HCT116 (cell line): ENCODE results near the gene KRTAP9-7. TPM values are rescaled to one million over a fixed set of nuclear protein-coding genes. Genes with fewer than 3 reads are reported as not detected.

Experiments
- ATAC-seq: fragments of 200-7000 bp; cut with Tn5 transposase; 2 replicates; pipeline ENCODE4 v1.9.1; 2020; ENCODE audit warnings: mild to moderate bottlenecking, moderate library complexity
- BruUV-seq: library from RNA; stranded (reverse); fragments of 400-500 nt; replicated peaks from 2 replicates; lab custom pipeline; 2021; lab: Mats Ljungman, UMichigan
- CTCF ChIA-PET: fragments of 300-600 bp; sonication (Branson Sonifier 250); formaldehyde crosslinking; loops from one replicate; lab custom pipeline; 2021; ENCODE audit warnings: antibody characterized with exemption; lab: Charles Lee
- POLR2A ChIA-PET: fragments of 300-600, 350-600 bp; sonication (Branson Sonifier 250); formaldehyde crosslinking; loops from one replicate; lab custom pipeline; 2021; ENCODE audit warnings: antibody characterized with exemption; lab: Charles Lee
- RAD21 ChIA-PET, 2 experiments: fragments of 300-600 bp; sonication (Branson Sonifier 250); formaldehyde crosslinking; loops; one replicate each; lab custom pipeline; 2023; ENCODE audit warnings: low total read pairs in 2 of 2; ENCODE audit not compliant: uncharacterized antibody in 2 of 2, unreplicated experiment in 2 of 2, low non-redundant PET in 1 of 2; lab: Charles Lee
- DNase-seq: peaks from one replicate; pipeline ENCODE4 v3.0.0-alpha.2; 2010; ENCODE audit warnings: low read depth, low spot score
- H2AFZ ChIP-seq: fragments of 200-600 bp; shearing (Covaris generic), sonication (generic); 2 replicates; pipeline ENCODE4 v1.6.1; 2017; ENCODE audit warnings: low read depth, mixed run types, mixed read lengths, antibody characterized with exemption, low read length; ENCODE audit not compliant: poor library complexity, severe bottlenecking
- H3K27ac ChIP-seq: 2 replicates; pipeline ENCODE4 v1.5.1; 2012; ENCODE audit warnings: low read depth, low read length
- H3K27me3 ChIP-seq: fragments of 200-600 bp; sonication (generic); 2 replicates; pipeline ENCODE4 v1.6.1; 2016; ENCODE audit warnings: mixed run types, low read length, mixed read lengths; ENCODE audit not compliant: insufficient read depth
- H3K36me3 ChIP-seq, 2 experiments: fragments of 200-500 bp in 1 of 2; fragments of 200-600 bp in 1 of 2; sonication (Bioruptor generic) in 1 of 2; sonication (generic) in 1 of 2; 2 replicates each; pipeline versions ENCODE4 v1.5.1 to v1.6.1; 2014 to 2016; ENCODE audit warnings: low read length in 2 of 2, inconsistent platforms in 1 of 2, mixed read lengths in 1 of 2, mixed run types in 1 of 2; ENCODE audit not compliant: insufficient read depth in 2 of 2, control insufficient read depth in 1 of 2
- H3K4me1 ChIP-seq, 2 experiments: fragments of 200-600 bp in 1 of 2; sonication (generic) in 1 of 2; 2 replicates each; pipeline versions ENCODE4 v1.5.1 to v1.6.1; 2012 to 2017; ENCODE audit warnings: low read length in 2 of 2, inconsistent platforms in 1 of 2, mild to moderate bottlenecking in 1 of 2, mixed read lengths in 1 of 2, mixed run types in 1 of 2, moderate library complexity in 1 of 2; ENCODE audit not compliant: insufficient read depth in 2 of 2, control insufficient read depth in 1 of 2
- H3K4me2 ChIP-seq: fragments of 200-600 bp; sonication (generic); 2 replicates; pipeline ENCODE4 v1.6.1; 2017; ENCODE audit warnings: mixed run types, low read length, mixed read lengths
- H3K4me3 ChIP-seq, 2 experiments: fragments of 200-600 bp in 1 of 2; sonication (generic) in 1 of 2; replicated peaks in 1 of 2; 2 replicates each; pipeline ENCODE4 v1.5.1; 2011 to 2016; ENCODE audit warnings: low read length in 2 of 2, control low read depth in 1 of 2, low read depth in 1 of 2, mild to moderate bottlenecking in 1 of 2, mixed read lengths in 1 of 2, mixed run types in 1 of 2
- H3K79me2 ChIP-seq: fragments of 200-600 bp; sonication (generic); 2 replicates; pipeline ENCODE4 v1.6.1; 2017; ENCODE audit warnings: mild to moderate bottlenecking, mixed run types, low read length, moderate library complexity, mixed read lengths; ENCODE audit not compliant: insufficient read depth
- H3K9ac ChIP-seq: fragments of 200-600 bp; sonication (generic); 2 replicates; pipeline ENCODE4 v1.6.1; 2016; ENCODE audit warnings: low read length, mixed read lengths
- H3K9me2 ChIP-seq: fragments of 200-600 bp; sonication (generic), shearing (Covaris generic); 2 replicates; pipeline ENCODE4 v1.6.1; 2017; ENCODE audit warnings: mixed run types, mild to moderate bottlenecking, moderate library complexity; ENCODE audit not compliant: insufficient read depth
- H3K9me3 ChIP-seq, 2 experiments: fragments of 200-500 bp in 1 of 2; fragments of 200-600 bp in 1 of 2; sonication (Bioruptor generic) in 1 of 2; sonication (generic) in 1 of 2; 2 replicates each; pipeline ENCODE4 v1.6.1; 2014 to 2017; ENCODE audit warnings: low read length in 2 of 2, mixed read lengths in 2 of 2, inconsistent platforms in 1 of 2, low read depth in 1 of 2, mild to moderate bottlenecking in 1 of 2, mixed run types in 1 of 2, moderate library complexity in 1 of 2; ENCODE audit not compliant: control insufficient read depth in 1 of 2, insufficient read depth in 1 of 2
- H4K20me1 ChIP-seq: fragments of 200-600 bp; sonication (generic), shearing (Covaris generic); 2 replicates; pipeline ENCODE4 v1.6.1; 2017; ENCODE audit warnings: mixed run types, mild to moderate bottlenecking, moderate library complexity; ENCODE audit not compliant: insufficient read depth
- CBX3 ChIP-seq: IDR thresholded peaks from 2 replicates; pipeline ENCODE4 v1.6.1; 2012; ENCODE audit warnings: low read depth
- CEBPB ChIP-seq: IDR thresholded peaks from 2 replicates; pipeline ENCODE4 v1.6.1; 2012; ENCODE audit warnings: low read depth
- EGR1 ChIP-seq: IDR thresholded peaks from 2 replicates; pipeline ENCODE4 v1.6.1; 2012; ENCODE audit warnings: low read depth
- ELF1 ChIP-seq: IDR thresholded peaks from 2 replicates; pipeline ENCODE4 v1.6.1; 2012; ENCODE audit warnings: low read depth, borderline replicate concordance
- EZH2phosphoT487 ChIP-seq: fragments of 200-600 bp; IDR thresholded peaks from 2 replicates; pipeline ENCODE4 v1.6.1; 2018; ENCODE audit warnings: antibody characterized with exemption, borderline replicate concordance
- FOSL1 ChIP-seq: IDR thresholded peaks from 2 replicates; pipeline ENCODE4 v1.6.1; 2012; ENCODE audit warnings: low read depth
- JUND ChIP-seq: IDR thresholded peaks from 2 replicates; pipeline ENCODE4 v1.6.1; 2012
- MAX ChIP-seq: IDR thresholded peaks from 2 replicates; pipeline ENCODE4 v1.6.1; 2012
- POLR2A ChIP-seq: IDR thresholded peaks from 2 replicates; pipeline ENCODE4 v1.7.0; 2011; ENCODE audit warnings: borderline replicate concordance; ENCODE audit not compliant: insufficient read depth, insufficient read length; ENCODE audit errors: extremely low read depth
- POLR2AphosphoS5 ChIP-seq: IDR thresholded peaks from 2 replicates; pipeline ENCODE4 v1.6.1; 2011; ENCODE audit warnings: mild to moderate bottlenecking, low read depth, low read length, moderate library complexity
- SIN3A ChIP-seq: IDR thresholded peaks from 2 replicates; pipeline ENCODE4 v1.6.1; 2012; ENCODE audit warnings: low read depth
- YY1 ChIP-seq: IDR thresholded peaks from 2 replicates; pipeline ENCODE4 v1.6.1; 2011; ENCODE audit warnings: low read length, low read depth, moderate library complexity, mild to moderate bottlenecking; ENCODE audit not compliant: insufficient replicate concordance; ENCODE audit errors: extremely low read depth
- ZBTB33 ChIP-seq: IDR thresholded peaks from 2 replicates; pipeline ENCODE4 v1.6.1; 2011; ENCODE audit warnings: mild to moderate bottlenecking, low read length, moderate library complexity; ENCODE audit not compliant: insufficient replicate concordance; ENCODE audit errors: extremely low read depth
- intact Hi-C: fragments of 100-400 bp; cut with micrococcal nuclease; formaldehyde crosslinking; loops from 2 replicates; pipeline ENCODE4 v1.10.0; 2022
- total RNA-seq: library from RNA; stranded (reverse); gene quantifications from one replicate; pipeline ENCODE4 v1.2.1, GENCODE V29; 2021; ENCODE audit not compliant: unreplicated experiment

KRTAP9-7 gene
- total RNA-seq, 1 experiment from 2014 or later: not detected

GRCh38 chr17:41315814-41316445 lies 40.4 kb downstream of the KRTAP9-7 start:
- intact Hi-C loops: no loop called here
- RAD21 ChIA-PET: no interaction called here
- Histone ChIP-seq H3K4me3 (no peak overlapping the region), H3K4me1 (no peaks in the 10 kb centered on the region), H3K9me3 (peaks cover 4 to 17% of the 10 kb centered on the region in 2 experiments; a peak in 1 of 4 replicates), H2AFZ (no peak overlapping the region), H3K36me3 (peaks cover 0 to 4% of the 10 kb centered on the region in 2 experiments; a peak in 1 of 4 replicates), H3K4me2 (no peak overlapping the region), H3K79me2 (no peaks in the 10 kb centered on the region), H3K9me2 (no peaks in the 10 kb centered on the region), H3K27me3 (no peaks in the 10 kb centered on the region), H4K20me1 (no peaks in the 10 kb centered on the region), H3K27ac (no peak overlapping the region), H3K9ac (no peak overlapping the region)
- POLR2A ChIA-PET: no interaction called here
- DNase-seq: no peak
- ATAC-seq: no peak
- TF ChIP-seq ZBTB33 (no peak), CEBPB (no peak), POLR2A (no peak), FOSL1 (no peak), SIN3A (no peak)
- CTCF ChIA-PET: no interaction called here
- no TSS peak for BruUV-seq

- no peak overlapping the region for H2AFZ ChIP-seq
- H3K27ac ChIP-seq: no peak overlapping the region
- peaks cover 4 to 17% of the 10 kb centered on the region in 2 experiments; a peak in 1 of 4 replicates for H3K9me3 ChIP-seq
- ChIA-PET RAD21 (no interaction called here), POLR2A (no interaction called here), CTCF (no interaction called here)
- no peaks in the 10 kb centered on the region for H3K27me3 ChIP-seq
- H3K36me3 ChIP-seq: peaks cover 0 to 7% of the 10 kb centered on the region in 2 experiments; a peak in 1 of 4 replicates
- BruUV-seq: no TSS peak
- H3K4me3 ChIP-seq: no peak overlapping the region
- ATAC-seq: no peak
- H3K79me2 ChIP-seq: no peaks in the 10 kb centered on the region
- intact Hi-C loops: no loop called here
- H3K9me2 ChIP-seq: no peaks in the 10 kb centered on the region
- no peak overlapping the region for H3K4me2 ChIP-seq
- no peak for DNase-seq
- H4K20me1 ChIP-seq: no peaks in the 10 kb centered on the region
- no peak overlapping the region for H3K9ac ChIP-seq
- H3K4me1 ChIP-seq: peaks cover 2 to 6% of the 10 kb centered on the region in 2 experiments; a peak in 2 of 4 replicates
- TF ChIP-seq CBX3: no peak
- no peak for TF ChIP-seq CEBPB
- no peak for TF ChIP-seq MAX
- no peak for TF ChIP-seq EGR1
- TF ChIP-seq EZH2phosphoT487: no peak
- TF ChIP-seq YY1: no peak
- no peak for TF ChIP-seq POLR2AphosphoS5
- no peak for TF ChIP-seq ELF1
- no peak for TF ChIP-seq JUND
- no peak for TF ChIP-seq ZBTB33
- no peak for TF ChIP-seq POLR2A
Observed at GRCh38 chr17:41318231-41318630, 42.7 kb downstream of the KRTAP9-7 start.
